Spleen (tissue), 11 donors: ENCODE measurements around the gene TMEM63C. TPM values are rescaled to one million over a fixed set of nuclear protein-coding genes. Genes with fewer than 3 reads are reported as not detected.

Source experiments
- DNase-seq: peaks from one replicate; pipeline ENCODE4 v3.0.0-alpha.2; 2020
- H3K27ac ChIP-seq, 8 donors: fragments of 200-600 bp; sonication (generic) in 7 of 8; 1 replicate in 4 of 8; 2 replicates in 4 of 8; pipeline versions ENCODE4 v1.5.0 to v1.8.0; 2016 to 2021; ENCODE audit warnings: inconsistent platforms in 4 of 8, mild to moderate bottlenecking in 4 of 8, moderate library complexity in 1 of 8
- H3K27me3 ChIP-seq, 7 donors: fragments of 200-600 bp; sonication (generic) in 6 of 7; replicated peaks in 1 of 7; 1 replicate in 4 of 7; 2 replicates in 3 of 7; pipeline versions ENCODE4 v1.5.0 to v1.8.0; 2016 to 2021; ENCODE audit warnings: inconsistent platforms in 3 of 7, mild to moderate bottlenecking in 1 of 7
- H3K36me3 ChIP-seq, 6 donors: fragments of 200-600 bp; sonication (generic) in 5 of 6; 1 replicate in 4 of 6; 2 replicates in 2 of 6; pipeline versions ENCODE4 v1.5.0 to v1.8.0; 2016 to 2021; ENCODE audit warnings: inconsistent platforms in 2 of 6
- H3K4me1 ChIP-seq, 6 donors: fragments of 200-600 bp; sonication (generic) in 5 of 6; 1 replicate in 3 of 6; 2 replicates in 3 of 6; pipeline versions ENCODE4 v1.5.0 to v1.8.0; 2016 to 2021; ENCODE audit warnings: inconsistent platforms in 3 of 6
- H3K4me3 ChIP-seq, 8 donors: fragments of 200-600 bp; sonication (generic) in 7 of 8; 1 replicate in 4 of 8; 2 replicates in 4 of 8; pipeline versions ENCODE4 v1.5.0 to v1.8.0; 2016 to 2021; ENCODE audit warnings: inconsistent platforms in 4 of 8, mild to moderate bottlenecking in 4 of 8, moderate library complexity in 2 of 8
- H3K9me3 ChIP-seq, 8 donors: fragments of 200-600 bp; sonication (generic) in 7 of 8; 1 replicate in 4 of 8; 2 replicates in 4 of 8; pipeline versions ENCODE4 v1.5.0 to v1.8.0; 2016 to 2021; ENCODE audit warnings: inconsistent platforms in 4 of 8
- POLR2A ChIP-seq, 3 donors: fragments of 450-650 bp; IDR thresholded peaks; one replicate each; pipeline ENCODE4 v1.5.1; 2017; ENCODE audit warnings: antibody characterized with exemption in 3 of 3, mild to moderate bottlenecking in 1 of 3
- POLR2AphosphoS5 ChIP-seq, 3 donors: sonication (generic); formaldehyde crosslinking; IDR thresholded peaks; one replicate each; pipeline ENCODE4 v1.5.1; 2017; ENCODE audit warnings: antibody characterized with exemption in 3 of 3
- WGBS, 5 donors: extraction: QIAGEN DNeasy Blood & Tissue Kit in 3 of 5; methylation state at CpG; one replicate each; pipeline versions ENCODE4 v1.1.5 to v1.1.7; 2013 to 2018; 5-methylcytosine and 5-hydroxymethylcytosine counted together
- intact Hi-C: fragments of 100-400 bp; cut with DNase I; formaldehyde crosslinking; loops from one replicate; pipeline ENCODE4 v1.15.0; 2023; ENCODE audit warnings: low total_unique reads
- polyA plus RNA-seq, 3 donors: library from polyadenylated mRNA; stranded (reverse); fragments of 200-250 nt; gene quantifications; one replicate each; pipeline ENCODE4 v1.2.1, GENCODE V29; 2013
- total RNA-seq, 7 donors: library from RNA; depleted of rRNA in 3 of 7; stranded (reverse); fragments of >200 nt in 3 of 7; fragmentation: NEBNext Ultra II Directional in 4 of 7; extraction: Animal tissue kit (Norgen Biotek cat#: 25700) in 4 of 7; gene quantifications; one replicate each; pipeline versions ENCODE4 v1.1.0 to v1.2.1, GENCODE V29; 2016 to 2021
- TF ChIP-seq, protein P1 (sequence below), 11 experiments: fragments of 200-600 bp in 7 of 11; fragments of 450-650 bp in 4 of 11; sonication (generic) in 4 of 11; IDR thresholded peaks in 8 of 11; conservative IDR thresholded peaks in 3 of 11; 1 replicate in 7 of 11; 2 replicates in 4 of 11; pipeline versions ENCODE4 v1.4.0 to v1.8.0; 2016 to 2021; ENCODE audit warnings: antibody characterized with exemption in 11 of 11, inconsistent platforms in 4 of 11, mild to moderate bottlenecking in 1 of 11
- donor health status: healthy with polysubstance abuse.
- donor health status: DM: no; HTN: no; CAD: no; lungs with moderate emphysema.
- donor health status: DM: no; HTN: no; CAD: no.
- donor health status: Bipolar disorder and iron deficiency.
- donor health status: healthy.
- donor health status: DM: no; HTN: no; CAD: no.
- donor health status: DM: yes; HTN: yes; CAD: no.

TMEM63C gene
- total and polyA plus RNA-seq, 10 donors, result 0.20 to 13.4 (median 7.1) TPM

GRCh38 chr14:77224212-77224611 lies 42.6 kb downstream of the TMEM63C start:
- Histone ChIP-seq H3K4me3 (no peak overlapping the region), H3K9me3 (no peaks in the 10 kb centered on the region), H3K27me3 (peaks cover 0 to 12% (median 0%) of the 10 kb centered on the region in 7 donors), H3K4me1 (no peaks in the 10 kb centered on the region), H3K27ac (no peak overlapping the region), H3K36me3 (no peaks in the 10 kb centered on the region)
- TF ChIP-seq, protein P1, sequence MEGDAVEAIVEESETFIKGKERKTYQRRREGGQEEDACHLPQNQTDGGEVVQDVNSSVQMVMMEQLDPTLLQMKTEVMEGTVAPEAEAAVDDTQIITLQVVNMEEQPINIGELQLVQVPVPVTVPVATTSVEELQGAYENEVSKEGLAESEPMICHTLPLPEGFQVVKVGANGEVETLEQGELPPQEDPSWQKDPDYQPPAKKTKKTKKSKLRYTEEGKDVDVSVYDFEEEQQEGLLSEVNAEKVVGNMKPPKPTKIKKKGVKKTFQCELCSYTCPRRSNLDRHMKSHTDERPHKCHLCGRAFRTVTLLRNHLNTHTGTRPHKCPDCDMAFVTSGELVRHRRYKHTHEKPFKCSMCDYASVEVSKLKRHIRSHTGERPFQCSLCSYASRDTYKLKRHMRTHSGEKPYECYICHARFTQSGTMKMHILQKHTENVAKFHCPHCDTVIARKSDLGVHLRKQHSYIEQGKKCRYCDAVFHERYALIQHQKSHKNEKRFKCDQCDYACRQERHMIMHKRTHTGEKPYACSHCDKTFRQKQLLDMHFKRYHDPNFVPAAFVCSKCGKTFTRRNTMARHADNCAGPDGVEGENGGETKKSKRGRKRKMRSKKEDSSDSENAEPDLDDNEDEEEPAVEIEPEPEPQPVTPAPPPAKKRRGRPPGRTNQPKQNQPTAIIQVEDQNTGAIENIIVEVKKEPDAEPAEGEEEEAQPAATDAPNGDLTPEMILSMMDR (IDR thresholded peaks at IDR 0.05 in 8 of 11, conservative IDR thresholded peaks at IDR 0.05 in 3 of 11), result no peak
- TF ChIP-seq POLR2AphosphoS5 (IDR thresholded peaks at IDR 0.05) (no peak), POLR2A (IDR thresholded peaks at IDR 0.05) (no peak)
- 28 to 45% (median 33%) methylated on average over 4 of the region's 4 CpGs for WGBS, 5 donors
- intact Hi-C loops, result no loop called here
- no peak for DNase-seq

DNA sequence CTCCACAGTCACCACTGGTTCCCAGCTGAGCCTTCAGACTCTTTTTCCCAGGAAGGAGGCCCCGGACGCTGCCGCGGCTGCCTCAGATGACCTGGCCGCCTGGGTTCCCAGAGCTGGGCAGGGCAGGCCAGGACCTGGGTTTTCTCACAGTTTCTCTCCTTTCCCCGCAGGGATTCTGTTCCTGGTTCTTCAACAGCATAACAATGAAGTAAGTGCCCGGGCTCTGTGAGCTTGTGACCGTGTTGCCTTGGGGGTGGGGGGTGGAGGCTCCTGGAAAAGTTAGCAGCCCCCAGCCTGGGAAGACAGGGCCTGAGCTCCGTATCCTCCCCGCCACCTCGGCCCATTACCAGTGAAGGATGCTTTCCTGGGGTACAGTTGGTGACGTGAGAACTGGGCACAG lies 43.7 kb downstream of the TMEM63C start:
- Histone ChIP-seq H3K27me3 (peaks cover 0 to 1% (median 0%) of the 10 kb centered on the region in 7 donors), H3K27ac (no peak overlapping the region), H3K36me3 (no peaks in the 10 kb centered on the region), H3K4me3 (no peak overlapping the region), H3K9me3 (no peaks in the 10 kb centered on the region), H3K4me1 (no peaks in the 10 kb centered on the region)
- TF ChIP-seq POLR2A (IDR thresholded peaks at IDR 0.05), result no peak
- no peak for TF ChIP-seq POLR2AphosphoS5 (IDR thresholded peaks at IDR 0.05)
- TF ChIP-seq, protein P1 (IDR thresholded peaks at IDR 0.05 in 8 of 11, conservative IDR thresholded peaks at IDR 0.05 in 3 of 11), result no peak
- DNase-seq, result no peak
- WGBS, 5 donors, result 78 to 89% (median 85%) methylated on average over 12 of the region's 12 CpGs
- intact Hi-C loops, result no loop called here

DNA sequence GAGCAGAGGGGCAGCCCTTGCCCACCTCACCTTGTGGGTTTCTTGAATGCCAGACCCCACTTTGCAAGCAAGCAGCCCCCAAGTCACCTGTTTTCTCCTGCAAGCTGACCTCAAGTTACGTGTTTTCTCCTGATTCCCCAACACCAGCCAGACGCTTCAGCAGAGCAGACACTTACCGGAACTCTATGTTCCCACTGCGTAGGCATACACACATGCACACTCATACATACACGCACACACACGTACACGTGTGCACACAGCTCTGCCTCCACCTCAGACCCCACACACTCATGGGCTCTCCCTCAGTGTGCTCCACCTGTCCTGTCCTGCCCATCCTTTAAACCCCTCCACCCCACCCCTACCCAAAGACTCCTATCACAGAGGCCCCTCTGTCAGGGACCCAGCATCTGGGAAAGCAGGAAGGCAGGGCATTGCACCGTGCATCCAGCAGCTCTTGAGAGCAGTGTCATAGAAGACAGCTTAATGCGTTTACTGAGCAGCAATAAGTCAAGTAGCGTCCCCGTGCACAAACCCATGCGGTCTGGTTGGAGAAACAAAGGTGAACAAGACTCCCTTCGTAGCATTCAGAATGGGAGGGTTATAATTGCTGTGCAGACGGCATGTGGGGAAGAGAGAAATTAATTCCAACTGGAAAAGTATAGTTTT lies 44.4 kb downstream of the TMEM63C start:
- Histone ChIP-seq H3K9me3 (peaks cover 0 to 5% (median 0%) of the 10 kb centered on the region in 8 donors), H3K4me3 (no peak overlapping the region), H3K27me3 (no peaks in the 10 kb centered on the region), H3K36me3 (no peaks in the 10 kb centered on the region), H3K27ac (no peak overlapping the region), H3K4me1 (no peaks in the 10 kb centered on the region)
- DNase-seq, result no peak
- WGBS, 5 donors, result 74 to 90% (median 88%) methylated on average over 13 to 14 of the region's 14 CpGs
- no peak for TF ChIP-seq POLR2AphosphoS5 (IDR thresholded peaks at IDR 0.05)
- no peak for TF ChIP-seq POLR2A (IDR thresholded peaks at IDR 0.05)
- TF ChIP-seq, protein P1 (IDR thresholded peaks at IDR 0.05 in 8 of 11, conservative IDR thresholded peaks at IDR 0.05 in 3 of 11), result no peak
- intact Hi-C loops, result no loop called here

- peaks cover 0 to 8% (median 0%) of the 10 kb centered on the region in 8 donors for H3K9me3 ChIP-seq
- TF ChIP-seq, protein P1 (IDR thresholded peaks at IDR 0.05 in 8 of 11, conservative IDR thresholded peaks at IDR 0.05 in 3 of 11), result no peak
- no peak for TF ChIP-seq POLR2A (IDR thresholded peaks at IDR 0.05)
- TF ChIP-seq POLR2AphosphoS5 (IDR thresholded peaks at IDR 0.05), result no peak
- intact Hi-C loops, result no loop called here
- DNase-seq, result no peak
- no peak overlapping the region for H3K27ac ChIP-seq
- no peaks in the 10 kb centered on the region for H3K27me3 ChIP-seq
- H3K4me1 ChIP-seq, result no peaks in the 10 kb centered on the region
- H3K4me3 ChIP-seq, result no peak overlapping the region
- WGBS, 5 donors, result 45 to 83% (median 78%) methylated on average over 6 of the region's 6 CpGs
- H3K36me3 ChIP-seq, result no peaks in the 10 kb centered on the region
Observed at GRCh38 chr14:77228056-77228455, 46.5 kb downstream of the TMEM63C start.
